ENCODE measurements around the gene PCBP3.
"Not testable (repeated sequence)": the region's sequence is repeated elsewhere in the genome, so short reads cannot be mapped to it uniquely, and the experiment has no call there.

The PCBP3 gene

DNA sequence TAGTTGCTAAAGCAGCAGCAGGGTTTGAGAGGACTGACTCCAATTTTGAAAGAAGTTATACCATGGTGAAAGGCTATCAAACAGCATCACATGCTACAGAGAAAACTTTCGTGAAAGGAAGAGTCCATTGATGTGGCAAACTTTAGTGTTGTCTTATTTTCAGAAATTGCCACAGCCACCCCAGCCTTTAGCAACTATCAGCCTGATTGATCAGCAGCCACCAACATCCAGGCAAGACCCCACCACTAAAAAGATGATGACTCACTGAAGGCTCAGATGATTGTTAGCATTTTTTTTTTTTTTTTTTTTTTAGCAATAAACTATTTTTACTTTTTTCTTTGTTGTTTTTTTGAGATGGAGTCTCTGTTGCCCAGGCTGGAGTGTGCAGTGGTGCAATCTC lies 35.3 kb downstream of the PCBP3 start:
- DNase-seq (ENCODE audit: low read depth, low spot score), result not testable (repeated sequence)

DNA sequence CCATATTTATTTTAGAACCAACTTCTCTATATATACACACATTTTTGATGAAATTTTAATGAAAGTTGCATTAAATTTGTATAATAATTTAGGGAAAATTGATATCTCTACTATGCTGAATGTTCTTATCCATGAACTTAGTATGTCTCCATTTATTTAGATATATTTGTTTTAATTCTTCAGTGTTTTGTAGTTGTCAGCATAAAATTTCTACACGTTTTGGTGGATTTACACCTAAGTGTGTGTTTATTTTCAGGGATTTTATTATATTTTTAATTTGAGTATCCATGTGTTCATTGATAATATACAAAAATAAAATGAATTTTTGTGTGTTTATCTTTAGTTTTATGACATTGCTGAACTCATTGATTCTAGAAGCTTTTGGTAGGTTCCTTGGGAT lies 36.7 kb downstream of the PCBP3 start:
- DNase-seq (ENCODE audit: low read depth, low spot score), result no peak

DNA sequence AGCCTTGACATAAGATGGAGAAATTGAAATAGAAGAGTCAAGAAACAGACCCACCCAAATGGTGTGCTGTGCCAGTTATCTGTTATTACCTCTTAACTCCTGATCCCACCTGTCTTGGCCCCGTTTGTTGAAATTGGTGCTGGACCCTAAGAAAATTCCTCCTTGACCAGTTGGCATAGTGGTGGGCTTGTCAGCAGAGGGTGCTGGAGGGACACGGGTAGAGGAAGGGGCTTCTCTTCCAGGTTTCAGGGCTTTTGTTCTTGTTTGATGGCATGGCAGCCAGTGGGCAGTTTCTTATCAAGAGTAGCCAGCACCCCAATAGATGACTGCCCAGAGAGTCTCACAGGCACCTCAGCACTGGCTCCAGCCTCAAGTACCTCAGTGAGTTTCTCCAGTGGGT lies 51.6 kb downstream of the PCBP3 start:
- peak; percentile 37 for DNase-seq (ENCODE audit: low read depth, low spot score)

DNA sequence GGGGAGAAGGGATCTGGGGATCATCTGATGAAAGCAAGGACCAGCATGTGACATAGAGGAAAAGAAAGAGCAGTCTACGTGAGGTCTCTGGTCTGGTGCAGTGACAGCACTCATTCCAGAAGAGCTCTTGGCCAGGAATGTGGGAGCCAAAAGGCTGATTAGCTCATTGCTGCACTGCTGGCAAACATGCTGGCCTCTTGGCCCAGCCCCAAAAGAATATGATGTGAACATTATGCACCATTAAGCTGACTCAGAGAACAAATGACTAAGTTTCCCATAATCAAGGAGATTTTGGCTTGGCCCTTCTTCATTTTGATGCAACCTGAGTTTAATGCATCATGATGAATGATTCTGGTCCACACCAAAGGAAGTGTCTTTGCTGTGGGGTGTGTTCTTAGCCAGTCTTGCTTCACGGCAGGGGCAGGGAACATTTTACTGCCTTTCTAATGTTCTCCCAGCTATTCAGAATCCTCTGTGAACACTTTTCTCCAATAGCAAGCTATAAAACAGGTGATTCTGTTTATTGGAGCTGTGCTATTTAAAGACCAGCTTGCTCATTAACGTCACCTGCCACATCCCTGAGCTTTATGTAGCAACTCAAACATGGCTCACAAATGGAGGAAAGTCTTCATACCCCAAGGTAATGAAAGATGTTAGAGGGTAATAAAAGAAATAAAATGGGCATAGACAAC lies 55.1 kb downstream of the PCBP3 start:
- no peak for DNase-seq (ENCODE audit: low read depth, low spot score)

DNA sequence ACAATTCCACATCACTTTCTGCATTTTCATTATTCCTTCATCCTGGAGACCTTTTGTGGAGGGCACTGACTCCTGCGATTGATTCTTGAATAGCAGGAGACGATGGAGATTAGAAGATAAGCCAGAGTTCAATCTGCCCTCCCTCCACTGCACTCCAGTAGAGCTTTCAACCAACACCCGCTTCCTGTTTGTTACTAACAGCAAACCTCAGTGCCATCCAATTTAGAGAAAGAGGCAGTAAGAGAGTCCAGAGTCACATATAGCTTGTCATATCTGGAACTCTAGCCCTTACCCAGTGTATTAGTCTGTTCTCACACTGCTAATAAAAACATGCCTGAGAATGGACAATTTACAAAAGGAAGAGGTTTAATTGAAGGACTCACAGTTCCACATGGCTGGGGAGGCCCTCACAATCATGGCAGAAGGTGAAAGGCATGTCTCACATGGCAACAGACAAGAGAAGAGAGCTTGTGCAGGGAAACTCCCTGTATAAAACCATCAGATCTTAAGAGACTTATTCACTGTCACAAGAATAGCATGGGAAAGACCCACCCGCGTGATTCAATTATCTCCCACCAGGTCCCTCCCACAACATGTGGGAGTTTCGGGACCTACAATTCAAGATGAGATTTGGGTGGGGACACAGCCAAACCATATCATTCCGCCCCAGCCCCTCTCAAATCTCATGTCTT lies 55.9 kb downstream of the PCBP3 start:
- DNase-seq (ENCODE audit: low read depth, low spot score), result no peak

DNA sequence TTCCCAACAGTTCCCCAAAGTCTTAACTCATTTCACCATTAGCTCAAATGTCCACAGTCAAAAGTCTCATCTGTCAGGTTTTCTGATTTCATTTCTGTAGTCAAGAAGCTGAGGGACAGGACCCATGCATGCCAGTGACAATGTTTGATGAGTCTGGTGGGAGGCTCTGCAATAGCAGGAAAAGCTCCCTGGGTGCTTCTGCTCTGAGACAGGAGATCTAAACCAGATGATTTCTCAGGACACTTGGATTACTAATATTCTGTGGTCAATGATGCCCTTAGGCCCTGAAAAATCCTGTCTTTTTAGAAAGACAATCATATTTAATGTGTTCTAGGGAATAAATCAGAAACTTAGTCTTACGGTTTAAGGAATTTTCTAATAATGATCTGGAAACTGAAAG lies 56.4 kb downstream of the PCBP3 start:
- DNase-seq (ENCODE audit: low read depth, low spot score), result no peak

DNA sequence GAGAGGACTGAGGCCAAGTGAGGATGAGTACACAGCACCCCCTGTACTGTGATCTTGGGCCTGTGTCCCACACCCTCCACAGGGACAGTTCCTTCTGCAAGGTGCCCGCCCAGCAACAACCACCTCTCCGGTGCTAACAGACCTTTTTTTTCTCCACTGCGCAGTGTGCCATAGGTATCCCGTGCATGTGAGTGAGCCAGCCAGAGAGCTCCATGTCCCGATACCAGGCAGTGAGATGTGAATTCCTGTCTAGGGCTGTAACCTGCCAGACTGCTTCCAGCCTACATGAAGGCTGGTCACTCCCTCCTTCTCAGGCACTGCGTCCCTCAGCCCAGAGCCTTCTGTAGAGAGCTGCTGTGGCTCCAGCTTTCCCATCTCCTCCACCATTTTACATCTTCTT lies 56.9 kb downstream of the PCBP3 start:
- no peak for DNase-seq (ENCODE audit: low read depth, low spot score)

DNA sequence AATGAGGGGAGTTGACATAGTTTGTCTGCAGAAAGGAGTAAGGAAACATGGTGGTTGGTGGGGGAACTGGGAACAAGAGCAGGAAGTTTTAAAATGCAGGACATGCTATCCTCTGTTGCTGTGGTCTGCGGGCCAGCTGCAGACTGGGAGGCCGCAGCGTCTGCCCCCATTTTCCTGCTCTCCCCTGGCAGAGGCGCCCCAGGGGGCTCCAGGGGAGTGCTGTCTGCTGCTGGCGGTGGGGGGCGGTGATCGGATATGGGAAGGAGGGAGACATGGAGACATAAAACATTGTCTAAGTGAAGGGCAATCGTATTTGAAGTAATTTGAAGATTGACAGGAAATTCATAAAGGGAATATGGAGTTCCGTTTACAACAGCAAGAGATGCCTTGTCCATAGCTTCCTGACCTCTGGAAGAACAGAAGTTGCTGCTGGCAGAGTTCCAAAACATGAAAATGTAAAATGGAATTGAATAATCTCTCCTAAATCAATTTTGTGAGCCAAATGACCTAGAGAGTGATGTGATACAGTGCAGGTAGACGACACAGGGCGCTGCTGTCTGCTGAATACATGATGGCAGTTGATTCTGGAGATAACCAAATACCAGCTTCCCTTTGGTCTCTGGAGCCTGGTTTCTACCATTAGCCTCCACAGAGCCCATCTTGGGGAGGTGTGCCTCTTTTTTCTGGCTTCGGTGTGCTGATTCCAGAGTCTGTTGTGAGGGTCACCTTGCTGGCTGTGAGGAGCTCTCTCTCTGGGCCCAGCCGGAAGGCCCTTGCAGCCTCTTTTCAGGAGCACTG lies 61.0 kb downstream of the PCBP3 start:
- no peak for DNase-seq (ENCODE audit: low read depth, low spot score)

DNA sequence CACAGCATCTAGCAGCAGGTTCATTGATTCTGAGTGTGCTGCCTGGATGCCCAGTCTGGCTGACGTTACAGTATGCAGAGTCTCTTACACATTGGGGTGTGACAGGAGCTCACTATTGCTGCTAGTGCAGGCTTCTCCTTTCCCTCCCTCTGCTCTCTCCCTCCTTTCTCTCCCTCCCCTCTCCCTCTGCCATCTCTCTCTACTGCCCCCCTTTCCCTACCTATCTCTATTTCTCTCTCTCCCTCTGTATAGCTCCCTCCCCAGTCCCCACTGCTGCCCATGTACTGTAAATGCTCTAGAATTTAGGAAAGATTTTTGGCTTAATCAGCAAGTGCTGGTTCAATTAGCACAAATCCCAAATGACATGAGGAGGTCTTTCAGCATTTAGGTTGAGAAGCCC lies 62.8 kb downstream of the PCBP3 start:
- no peak for DNase-seq (ENCODE audit: low read depth, low spot score)

DNA sequence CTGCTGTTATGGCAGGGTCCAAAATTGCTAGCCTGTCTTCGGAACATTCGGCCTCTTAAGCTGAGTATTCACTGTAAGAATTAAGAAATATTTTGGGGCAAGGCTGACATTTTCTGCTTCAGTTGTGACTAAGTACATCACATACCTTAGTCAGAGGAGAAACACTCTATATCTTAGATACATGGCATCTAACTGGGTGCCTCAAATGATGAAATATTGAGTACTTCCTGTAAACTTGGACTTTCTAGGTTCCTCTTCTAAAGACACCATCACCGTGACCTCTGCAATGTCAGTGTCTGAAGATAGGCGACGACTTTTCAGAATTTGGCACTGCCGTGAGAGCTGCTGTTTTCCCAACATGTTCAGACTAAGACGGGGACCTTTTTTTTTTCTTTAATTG lies 65.6 kb downstream of the PCBP3 start:
- no peak for DNase-seq (ENCODE audit: low read depth, low spot score)

DNA sequence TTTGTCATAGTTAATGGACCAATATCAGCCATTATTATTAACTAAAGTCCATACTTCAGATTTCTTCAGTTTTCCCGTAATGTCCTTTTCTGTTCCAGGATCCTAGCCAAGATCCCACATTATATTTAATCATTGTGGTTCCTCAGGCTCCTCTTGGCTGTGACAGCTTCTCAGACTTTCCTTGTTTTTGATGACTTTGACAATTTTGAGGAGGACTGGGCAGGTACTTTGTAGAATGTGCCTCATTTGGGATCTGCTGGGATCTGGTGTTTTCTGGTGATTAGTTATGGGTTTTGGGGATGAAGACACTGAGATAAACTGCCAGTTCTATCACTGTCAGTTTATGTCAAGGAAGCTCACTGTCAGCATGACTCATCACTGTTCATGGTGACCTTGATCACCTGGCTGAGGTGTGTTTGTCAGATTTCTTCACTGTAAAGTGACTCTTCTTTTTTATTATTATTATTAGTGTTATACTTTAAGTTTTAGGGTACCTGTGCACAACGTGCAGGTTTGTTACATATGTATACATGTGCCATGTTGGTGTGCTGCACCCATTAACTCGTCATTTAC lies 66.3 kb downstream of the PCBP3 start:
- DNase-seq (ENCODE audit: low read depth, low spot score), result no peak

DNA sequence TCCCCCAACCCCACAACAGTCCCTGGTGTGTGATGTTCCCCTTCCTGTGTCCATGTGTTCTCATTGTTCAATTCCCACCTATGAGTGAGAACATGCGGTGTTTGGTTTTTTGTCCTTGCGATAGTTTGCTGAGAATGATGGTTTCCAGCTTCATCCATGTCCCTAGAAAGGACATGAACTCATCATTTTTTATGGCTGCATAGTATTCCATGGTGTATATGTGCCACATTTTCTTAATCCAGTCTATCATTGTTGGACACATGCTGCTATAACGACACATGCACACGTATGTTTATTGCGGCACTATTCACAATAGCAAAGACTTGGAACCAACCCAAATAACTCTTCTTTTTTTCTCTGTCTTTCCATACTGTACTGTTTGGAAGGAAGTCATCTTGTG lies 66.8 kb downstream of the PCBP3 start:
- DNase-seq (ENCODE audit: low read depth, low spot score), result not testable (repeated sequence)

DNA sequence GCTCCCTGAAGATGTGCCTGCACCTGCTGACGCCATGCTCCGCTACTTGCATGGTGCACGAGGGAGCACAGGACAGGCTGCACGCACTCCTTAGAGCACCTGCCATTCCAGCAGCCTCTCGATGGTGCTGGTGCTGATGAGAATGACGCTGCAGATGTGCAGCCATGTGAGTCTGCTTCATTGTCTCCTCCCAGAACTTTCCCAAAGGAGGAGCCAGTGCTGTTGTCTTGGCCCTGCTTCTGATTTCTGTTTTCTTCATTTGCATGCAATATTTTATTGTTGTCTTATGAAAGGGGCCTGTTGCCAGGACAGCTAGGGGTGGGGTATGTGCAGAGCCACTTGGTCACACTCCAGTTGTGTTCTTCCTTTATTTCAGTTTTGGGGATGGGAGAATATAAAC lies 70.1 kb downstream of the PCBP3 start:
- no peak for DNase-seq (ENCODE audit: low read depth, low spot score)

DNA sequence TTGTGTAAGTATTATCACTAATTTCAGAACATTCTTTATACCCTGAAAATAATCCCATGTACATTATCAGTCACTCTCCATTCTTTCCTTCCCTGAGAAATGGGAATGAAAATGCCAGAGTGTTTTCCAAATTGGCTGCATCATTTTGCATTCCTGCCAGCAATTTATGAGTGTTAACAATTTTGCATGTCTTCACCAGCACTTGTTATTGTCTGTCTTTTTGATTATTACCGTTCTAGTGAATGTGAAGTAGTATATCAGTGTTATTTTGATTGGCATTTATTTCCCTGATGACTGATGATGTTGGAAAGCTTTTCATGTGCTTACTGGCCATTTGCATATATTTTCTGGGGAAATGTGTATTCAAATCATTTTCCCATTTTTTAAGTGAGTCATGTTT lies 71.9 kb downstream of the PCBP3 start:
- no peak for DNase-seq (ENCODE audit: low read depth, low spot score)

DNA sequence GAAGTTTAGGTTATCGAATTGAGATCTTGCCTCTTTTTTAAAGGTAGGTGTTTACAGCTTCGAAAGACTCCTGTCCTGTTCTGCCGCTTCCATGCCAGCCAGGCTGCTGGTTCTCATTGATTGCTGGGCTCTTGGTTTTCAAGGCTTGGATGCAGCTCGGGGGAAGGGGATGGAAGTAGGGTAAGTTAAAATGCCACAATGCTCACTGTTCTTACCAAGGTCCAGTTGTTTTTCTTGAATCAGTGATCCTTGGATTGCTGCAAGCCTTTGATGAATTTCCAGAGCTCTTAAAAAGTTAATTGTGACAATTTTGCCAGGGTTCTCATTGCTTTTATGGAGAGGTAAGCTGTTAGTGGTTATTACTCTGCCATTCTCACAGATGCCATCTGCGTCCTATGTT lies 74.9 kb downstream of the PCBP3 start:
- no peak for DNase-seq (ENCODE audit: low read depth, low spot score)

DNA sequence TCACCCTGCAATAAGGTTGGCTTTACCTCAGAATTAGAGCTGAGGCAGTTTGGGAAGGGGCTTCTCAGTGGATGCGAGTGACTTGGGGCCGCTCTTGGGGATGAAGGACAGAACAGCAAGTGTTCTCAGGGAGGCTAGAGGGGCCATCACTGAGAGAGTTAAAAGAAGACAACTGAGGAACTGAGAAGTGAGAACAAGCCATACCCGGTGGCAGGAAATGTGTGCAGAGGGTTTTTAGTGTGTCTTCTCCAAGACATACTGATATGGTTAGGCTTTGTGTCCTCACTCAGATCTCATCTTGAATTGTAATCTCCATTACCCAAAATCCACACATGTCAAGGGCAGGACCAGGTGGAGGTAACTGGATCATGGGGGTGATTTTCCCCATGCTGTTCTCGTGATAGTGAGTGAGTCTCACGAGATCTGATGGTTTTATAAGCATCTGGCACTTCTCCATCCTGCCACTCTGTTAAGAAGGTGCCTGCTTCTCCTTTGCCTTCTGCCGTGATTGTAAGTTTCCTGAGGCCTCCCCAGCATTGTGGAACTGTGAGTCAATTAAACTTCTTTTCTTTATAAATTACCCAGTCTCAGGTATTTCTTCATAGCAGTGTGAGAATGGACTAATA lies 75.8 kb downstream of the PCBP3 start:
- DNase-seq (ENCODE audit: low read depth, low spot score), result no peak

DNA sequence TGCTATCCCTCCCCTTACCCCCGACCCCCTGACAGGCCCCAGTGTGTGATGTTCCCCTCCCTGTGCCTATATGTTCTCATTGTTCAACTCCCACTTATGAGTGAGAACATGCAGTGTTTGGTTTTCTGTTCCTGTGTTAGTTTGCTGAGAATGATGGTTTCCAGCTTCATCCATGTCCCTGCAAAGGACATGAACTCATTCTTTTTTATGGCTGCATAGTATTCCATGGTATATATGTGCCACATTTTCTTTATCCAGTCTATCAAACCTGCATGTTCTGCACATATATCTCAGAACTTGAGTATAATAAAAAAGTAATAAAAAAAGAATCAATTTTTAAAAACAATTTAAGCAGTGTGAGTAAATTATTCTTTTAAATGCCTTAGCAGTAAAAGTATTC lies 76.7 kb downstream of the PCBP3 start:
- not testable (repeated sequence) for DNase-seq (ENCODE audit: low read depth, low spot score)

DNA sequence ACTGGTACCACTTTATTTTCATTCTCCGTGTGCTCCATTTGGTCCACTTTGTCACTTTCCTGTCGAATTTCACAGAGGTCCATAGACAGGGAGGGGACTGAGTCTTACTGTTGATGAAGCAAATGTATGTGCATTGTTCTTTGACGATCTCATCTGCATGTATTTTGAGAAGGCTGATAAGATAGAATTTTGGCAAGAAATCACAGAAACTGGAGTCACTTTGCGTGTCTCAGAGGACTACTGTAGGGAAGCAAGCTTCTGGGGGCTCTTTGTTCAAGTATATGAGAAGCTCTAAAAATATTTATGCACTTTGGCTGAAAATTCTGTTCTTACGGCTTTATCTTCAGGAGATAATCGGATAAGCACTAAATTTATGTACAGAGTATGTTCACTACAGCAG lies 78.1 kb downstream of the PCBP3 start:
- DNase-seq (ENCODE audit: low read depth, low spot score), result no peak

DNA sequence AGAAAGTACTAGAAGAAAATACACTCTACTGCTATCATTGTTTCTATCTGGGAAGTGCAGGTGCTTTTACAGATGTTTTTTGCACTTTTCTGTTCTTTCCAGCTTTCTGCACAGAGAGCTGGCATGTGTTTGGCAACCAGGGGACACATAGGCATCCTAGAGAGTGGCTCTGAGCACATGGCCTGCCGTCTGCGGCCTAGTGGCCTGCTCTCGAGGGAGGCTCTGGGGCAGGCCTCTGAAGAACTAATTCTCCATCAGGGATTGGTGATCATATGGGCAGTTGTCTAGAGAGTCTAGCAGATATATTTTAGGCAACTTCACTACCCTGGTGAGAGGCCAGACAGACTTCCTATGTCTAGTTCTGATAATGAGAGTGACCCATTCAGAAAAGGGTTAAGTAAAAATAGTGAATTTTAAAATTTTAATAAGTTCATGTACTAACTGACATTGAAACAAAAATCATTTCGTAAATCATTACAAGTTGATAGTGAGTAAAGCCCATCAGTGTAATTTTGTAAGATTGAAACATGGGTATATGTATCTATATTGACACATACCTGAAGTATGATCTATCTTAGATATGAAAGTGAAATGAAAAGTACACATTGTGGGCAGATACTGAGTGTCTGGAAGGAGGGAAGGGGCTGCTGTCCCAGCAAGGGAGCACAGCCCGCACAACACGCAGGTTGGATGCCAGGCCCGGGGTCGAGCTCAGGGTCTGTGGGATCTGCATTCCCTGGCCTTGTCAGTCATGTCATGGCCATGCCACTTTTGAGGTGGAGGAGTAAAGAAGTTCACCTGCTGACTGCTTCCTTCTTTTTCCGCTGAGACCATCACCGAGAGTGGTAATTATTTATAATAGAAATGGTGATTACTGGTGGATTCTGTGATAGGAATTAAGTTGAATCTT lies 79.8 kb downstream of the PCBP3 start:
- DNase-seq (ENCODE audit: low read depth, low spot score), result no peak

DNA sequence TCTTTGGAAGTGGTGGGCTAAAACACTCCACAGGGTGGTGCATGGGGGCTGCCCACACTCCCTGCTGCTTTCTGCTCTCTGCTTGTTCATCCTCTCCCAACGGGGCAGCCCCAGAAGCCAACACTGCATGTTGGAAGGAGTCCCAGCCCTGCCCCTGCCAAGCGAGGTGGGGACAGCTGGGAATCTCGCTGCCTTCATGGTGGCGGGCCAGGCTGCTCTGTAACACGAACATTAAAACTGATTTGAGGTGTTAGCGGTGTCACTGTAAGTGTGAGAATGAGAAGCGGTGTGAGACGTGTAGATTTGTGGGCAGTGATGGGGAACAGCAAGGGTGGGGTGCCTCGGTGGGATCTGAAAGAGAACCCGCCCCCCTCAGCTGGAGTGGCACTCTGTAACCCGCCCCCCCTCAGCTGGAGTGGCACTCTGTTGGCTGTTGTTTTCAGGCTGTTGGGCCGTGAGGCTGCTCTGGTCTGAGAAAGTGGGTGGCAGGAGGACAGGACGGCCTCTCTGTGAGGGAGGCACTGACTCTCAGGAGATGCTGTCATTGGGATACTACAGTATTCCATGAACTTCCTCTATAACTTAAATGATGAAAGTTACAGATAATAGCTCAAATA lies 80.9 kb downstream of the PCBP3 start:
- no peak for DNase-seq (ENCODE audit: low read depth, low spot score)
